Measurements from ENCODE around the gene SEMA3F.
"Not testable (repeated sequence)": the region's sequence is repeated elsewhere in the genome, so short reads cannot be mapped to it uniquely, and the experiment has no call there.

SEMA3F gene

GRCh38 chr3:50195501-50196252 is 40.6 kb downstream of the SEMA3F start:
- DNase-seq: no peak

GRCh38 chr3:50196253-50196801 is 41.2 kb downstream of the SEMA3F start:
- DNase-seq: no peak

DNA sequence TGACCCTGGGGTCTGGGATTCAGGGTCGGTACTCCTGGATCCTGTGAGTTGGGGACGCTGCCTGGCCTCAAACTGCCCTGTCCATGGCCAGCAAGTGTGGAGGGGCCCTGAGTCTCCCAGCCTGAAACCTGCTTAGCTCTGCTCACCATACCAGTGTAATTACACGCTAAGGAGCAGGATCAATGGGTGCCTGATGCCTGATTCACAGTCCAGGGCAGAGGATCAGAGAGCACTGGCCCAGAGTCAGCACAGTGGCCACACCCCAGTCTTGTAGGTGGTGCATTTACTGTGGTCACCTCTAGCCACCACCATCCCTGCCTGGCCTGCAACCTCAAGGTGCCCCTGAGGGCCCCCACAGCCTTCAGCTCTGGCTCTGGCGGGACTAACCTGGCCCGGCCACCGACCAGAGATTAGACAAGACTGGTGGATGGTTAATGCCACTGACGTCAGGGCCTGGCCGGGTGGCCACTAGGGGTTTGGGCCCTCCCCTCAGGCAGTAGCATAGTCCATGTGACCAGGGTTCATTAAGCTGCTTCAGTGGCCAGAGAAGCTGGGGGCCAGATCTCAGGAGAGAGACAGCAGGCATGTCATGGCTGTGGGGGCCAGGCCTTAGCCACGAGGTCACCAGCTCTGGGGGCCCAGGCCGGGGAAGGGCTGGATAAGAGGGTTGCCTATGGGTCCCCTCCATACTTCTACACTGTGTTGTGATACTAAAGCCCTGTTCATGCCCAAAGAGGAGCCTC is 46.6 kb downstream of the SEMA3F start:
- DNase-seq: no peak

- DNase-seq: no peak
Observed at GRCh38 chr3:50202353-50203112, 47.4 kb downstream of the SEMA3F start.

DNA sequence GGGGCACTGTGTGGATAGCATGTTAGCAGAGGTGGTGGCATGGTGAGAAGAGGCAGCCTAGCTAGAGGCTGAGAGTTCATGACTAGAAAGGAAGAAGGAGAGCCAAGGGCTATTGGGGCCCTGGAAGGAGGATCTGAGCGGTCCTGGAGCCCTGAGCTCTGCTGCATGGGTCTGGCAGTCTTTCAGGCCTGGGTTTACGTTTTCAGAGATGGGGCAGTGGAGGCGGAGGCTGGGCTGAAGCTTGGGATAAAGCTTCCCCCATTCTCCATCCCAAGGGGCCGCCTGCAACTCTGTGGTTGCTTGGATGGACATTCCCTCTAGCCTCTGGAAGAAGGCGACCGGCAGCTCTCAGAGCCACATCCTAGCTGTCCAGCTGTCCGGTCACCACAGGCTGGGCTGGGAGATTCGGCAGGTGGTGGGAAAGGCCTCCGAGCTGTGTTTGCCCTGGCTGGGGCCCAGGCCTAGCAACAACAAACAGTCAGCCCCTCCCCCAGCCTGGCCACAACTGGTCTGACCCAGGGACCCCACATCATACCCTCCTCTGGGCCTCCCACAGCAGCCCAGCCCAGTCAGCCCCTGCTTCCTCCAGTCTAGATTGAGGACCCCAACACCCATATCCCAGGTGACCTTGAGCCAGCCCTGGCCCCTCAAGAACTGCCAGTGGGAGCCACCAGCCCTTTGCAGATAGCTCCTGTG is 48.1 kb downstream of the SEMA3F start:
- no peak for DNase-seq

DNA sequence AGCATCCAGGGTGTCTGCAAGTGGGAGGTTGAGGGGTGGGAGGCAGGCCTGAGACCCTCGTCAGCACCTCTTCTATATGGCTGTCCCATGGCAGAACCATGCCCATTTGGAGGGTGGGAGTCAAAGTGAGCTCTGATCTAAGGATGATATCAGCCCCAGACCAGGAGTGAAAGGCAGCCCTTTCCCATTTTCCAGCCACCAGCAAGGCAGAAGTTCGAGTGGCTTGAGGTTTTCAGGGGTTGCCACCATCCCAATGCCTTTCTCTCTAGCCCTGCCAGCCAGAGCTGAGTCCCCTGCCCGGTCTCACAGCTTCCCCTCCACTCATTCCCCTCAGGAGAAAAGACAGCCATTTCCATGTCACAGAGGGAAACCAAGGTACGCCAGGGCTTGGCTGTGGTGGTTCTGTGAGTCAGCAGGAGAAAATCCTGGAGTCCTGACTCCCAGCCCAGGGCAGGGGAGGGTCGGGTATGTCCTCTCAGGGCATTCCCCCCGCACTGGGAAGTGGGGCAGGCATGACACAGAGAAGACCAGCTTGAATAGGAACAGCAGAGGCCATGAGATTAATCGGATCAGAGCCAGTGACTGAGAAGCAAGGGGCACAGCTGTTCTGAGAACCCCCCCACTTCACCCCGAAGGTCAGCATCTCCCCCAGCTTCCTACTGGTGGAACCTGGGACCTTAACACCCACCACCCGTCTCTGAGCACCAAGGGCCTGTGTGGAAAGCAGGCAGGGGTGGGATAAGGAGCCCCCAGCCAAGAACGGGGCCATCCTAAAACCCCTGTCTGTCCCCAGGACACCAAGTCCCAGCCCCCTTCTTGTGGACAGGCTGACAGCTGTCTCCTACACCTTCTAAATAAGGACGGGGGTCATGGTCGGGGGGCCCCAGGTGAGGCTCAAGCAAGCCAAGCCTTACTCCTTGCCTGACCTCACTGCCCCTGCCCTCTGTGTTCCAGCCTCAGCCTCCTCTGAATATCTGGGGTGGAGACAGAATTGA is 49.0 kb downstream of the SEMA3F start:
- DNase-seq: no peak

- no peak for DNase-seq
Observed at GRCh38 chr3:50204804-50205412, 49.8 kb downstream of the SEMA3F start, which contains the start of gene SLC38A3. SLC38A3 (plus strand) TSS chr3:50205271; CDS start chr3:50214200, 8,929 bp downstream.

DNA sequence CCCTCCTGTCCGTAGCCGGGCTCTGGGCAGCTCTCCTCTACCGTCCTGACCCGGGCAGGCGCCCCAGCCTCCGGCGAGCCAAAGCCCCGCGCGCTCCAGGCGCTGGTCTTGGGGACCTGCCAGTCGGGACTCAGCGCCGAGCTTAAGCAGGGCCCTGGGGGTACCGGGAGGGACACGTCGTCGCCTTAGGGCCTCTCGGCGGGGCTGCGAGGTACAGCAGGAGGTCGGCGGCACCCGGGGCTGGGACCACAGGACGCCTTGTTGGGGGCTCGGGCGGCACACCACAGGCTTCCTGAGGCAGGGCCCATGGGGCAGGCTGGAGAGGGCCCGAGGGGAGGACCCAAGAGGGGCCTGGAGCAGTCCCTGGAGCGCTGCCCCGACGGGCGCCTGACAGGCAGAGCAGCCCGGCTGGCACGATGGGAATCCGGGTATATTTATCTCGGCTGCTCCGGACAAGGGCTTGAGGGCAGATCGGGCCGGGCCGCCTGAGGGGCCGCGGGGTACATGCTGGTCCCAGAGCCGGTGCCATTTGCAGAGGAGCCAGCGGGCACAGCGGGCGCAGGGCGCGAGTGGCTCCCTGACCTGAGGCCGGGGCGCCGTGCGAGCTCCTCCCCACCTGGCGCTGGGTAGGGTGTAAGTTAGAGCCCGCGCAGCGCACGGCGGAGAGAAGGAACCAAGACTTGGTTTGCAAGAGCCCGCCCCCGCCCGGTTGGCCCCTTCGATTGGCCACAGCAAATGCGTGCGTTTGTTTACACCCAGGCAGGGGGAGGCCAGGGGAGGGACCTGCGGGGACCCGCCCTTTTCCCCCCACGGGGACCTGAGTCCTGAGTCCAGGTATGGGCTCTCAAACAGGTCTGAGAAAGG is 50.5 kb downstream of the SEMA3F start:
- DNase-seq: peak; percentile 40

- DNase-seq: no peak
Observed at GRCh38 chr3:50207359-50208042, 52.4 kb downstream of the SEMA3F start.

- DNase-seq: no peak
Observed at GRCh38 chr3:50208677-50209344, 53.7 kb downstream of the SEMA3F start.

GRCh38 chr3:50210176-50210509 is 55.0 kb downstream of the SEMA3F start:
- DNase-seq: no peak

GRCh38 chr3:50210510-50211367 is 55.6 kb downstream of the SEMA3F start:
- no peak for DNase-seq

DNA sequence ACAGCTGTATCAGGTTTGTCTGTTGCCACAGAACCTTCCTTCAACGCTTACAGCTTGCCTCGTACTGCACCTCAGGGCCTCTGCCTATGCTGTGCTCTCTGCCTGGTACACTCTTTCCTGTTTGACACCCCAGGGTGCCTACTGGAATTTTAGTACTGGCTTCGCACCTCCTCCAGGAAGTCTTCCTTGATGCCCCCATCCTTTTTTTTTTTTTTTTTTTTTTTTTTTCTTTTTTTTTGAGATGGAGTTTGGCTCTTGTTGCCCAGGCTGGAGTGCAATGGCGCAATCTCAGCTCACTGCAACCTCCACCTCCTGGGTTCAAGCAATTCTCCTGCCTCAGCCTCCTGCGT is 56.2 kb downstream of the SEMA3F start:
- DNase-seq: not testable (repeated sequence)

- no peak for DNase-seq
Observed at GRCh38 chr3:50211930-50212329, 56.8 kb downstream of the SEMA3F start.

DNA sequence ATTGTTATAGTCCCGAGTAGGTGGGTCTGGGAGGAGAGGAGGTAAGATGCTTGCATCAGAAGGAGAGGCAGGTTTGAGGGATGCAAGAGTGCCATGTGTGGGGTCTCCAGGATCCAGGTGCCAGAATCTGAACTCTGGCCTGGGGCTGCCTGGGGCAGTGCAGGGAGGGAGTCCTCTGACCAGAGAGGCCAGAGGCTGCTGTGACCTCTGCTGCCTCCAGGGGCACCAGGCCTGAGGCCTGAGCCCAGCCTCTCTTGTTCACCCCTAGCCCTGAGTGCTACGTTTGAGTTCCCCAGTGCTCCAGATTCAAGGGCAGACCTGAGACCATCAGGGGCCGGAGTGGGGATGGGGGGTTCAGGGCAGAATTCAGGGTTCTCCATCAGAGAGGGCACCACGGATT is 57.4 kb downstream of the SEMA3F start:
- DNase-seq: no peak

- no peak for DNase-seq
Observed at GRCh38 chr3:50212971-50213370, 57.8 kb downstream of the SEMA3F start.

GRCh38 chr3:50213373-50213772 is 58.2 kb downstream of the SEMA3F start:
- no peak for DNase-seq

DNA sequence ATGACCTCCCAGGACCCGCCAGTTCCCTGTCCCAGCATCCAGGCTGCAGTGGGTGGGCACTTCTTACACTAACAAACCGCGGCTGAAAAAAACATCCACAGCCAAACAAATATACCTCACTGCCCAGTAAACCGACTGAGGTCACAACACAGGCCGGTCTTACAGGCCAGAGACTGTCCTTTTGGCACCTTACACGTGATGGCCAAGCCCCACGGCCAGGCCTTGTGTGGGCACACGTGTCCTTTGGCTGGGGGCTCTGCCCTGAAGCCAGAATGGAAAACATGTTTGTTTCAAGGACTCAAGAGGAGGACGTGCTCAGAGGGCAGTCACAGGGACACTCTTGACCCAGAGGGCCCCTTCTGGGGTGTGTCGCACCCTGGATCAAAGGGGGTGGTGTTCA is 59.7 kb downstream of the SEMA3F start:
- DNase-seq: no peak
